HepG2 (cell line): ENCODE data around the gene HIVEP2. TPM values are rescaled to one million over a fixed set of nuclear protein-coding genes. Genes with fewer than 3 reads are reported as not detected.

Experiments used
- CBFB ChIP-seq: sonication (generic); formaldehyde crosslinking; IDR thresholded peaks from 2 replicates; pipeline ENCODE4 v1.4.0; 2020; ENCODE audit warnings: missing genetic modification reagents
- FOXK2 ChIP-seq: fragments of 450-650 bp; IDR thresholded peaks from 2 replicates; pipeline ENCODE4 v1.6.1; 2016
- MAFG ChIP-seq: sonication (generic); formaldehyde crosslinking; IDR thresholded peaks from 2 replicates; pipeline ENCODE4 v1.5.1; 2020; ENCODE audit warnings: mild to moderate bottlenecking, missing genetic modification reagents
- MAX ChIP-seq: IDR thresholded peaks from 2 replicates; pipeline ENCODE4 v1.6.1; 2012; ENCODE audit warnings: inconsistent platforms
- MXD4 ChIP-seq: IDR thresholded peaks from 2 replicates; pipeline ENCODE4 v1.6.1; 2016; ENCODE audit warnings: mild to moderate bottlenecking, missing biosample characterization, missing genetic modification reagents
- NCOR1 ChIP-seq: fragments of 200-600 bp; sonication (generic); IDR thresholded peaks from 2 replicates; pipeline ENCODE4 v1.7.0; 2017; ENCODE audit warnings: antibody characterized with exemption, low read length, borderline replicate concordance
- PATZ1 ChIP-seq: sonication (generic); formaldehyde crosslinking; IDR thresholded peaks from 2 replicates; pipeline ENCODE4 v1.4.0; 2020; ENCODE audit warnings: missing genetic modification reagents
- PAWR ChIP-seq: sonication (generic); formaldehyde crosslinking; IDR thresholded peaks from 2 replicates; pipeline ENCODE4 v1.4.0; 2020; ENCODE audit warnings: missing genetic modification reagents, mild to moderate bottlenecking, borderline replicate concordance
- POLR2A ChIP-seq, 2 experiments: IDR thresholded peaks; 2 replicates each; pipeline ENCODE4 v1.6.1; 2011; ENCODE audit warnings: low read depth in 2 of 2, low read length in 2 of 2, mild to moderate bottlenecking in 1 of 2, moderate library complexity in 1 of 2; ENCODE audit not compliant: insufficient read depth in 1 of 2
- SAFB2 ChIP-seq: sonication (generic); formaldehyde crosslinking; IDR thresholded peaks from 2 replicates; pipeline ENCODE4 v1.5.1; 2020; ENCODE audit warnings: missing genetic modification reagents, low read depth, mild to moderate bottlenecking, borderline replicate concordance
- SMARCE1 ChIP-seq: fragments of 450-650 bp; IDR thresholded peaks from 2 replicates; pipeline ENCODE4 v1.6.1; 2017; ENCODE audit warnings: borderline replicate concordance
- SP140L ChIP-seq: sonication (generic); formaldehyde crosslinking; IDR thresholded peaks from 2 replicates; pipeline ENCODE4 v1.4.0; 2020; ENCODE audit warnings: missing genetic modification reagents, borderline replicate concordance
- SRSF9 ChIP-seq: fragments of 200-400 bp; formaldehyde crosslinking; IDR thresholded peaks from 2 replicates; pipeline ENCODE4 v1.6.1; 2018; ENCODE audit warnings: borderline replicate concordance, mild to moderate bottlenecking, low read depth, low read length; ENCODE audit not compliant: insufficient read depth, poor library complexity, severe bottlenecking
- SRY ChIP-seq: sonication (generic); formaldehyde crosslinking; IDR thresholded peaks from 2 replicates; pipeline ENCODE4 v1.8.0; 2022; ENCODE audit warnings: mild to moderate bottlenecking, missing genetic modification reagents
- STAT5B ChIP-seq: sonication (generic); formaldehyde crosslinking; IDR thresholded peaks from 2 replicates; pipeline ENCODE4 v1.4.0; 2020; ENCODE audit warnings: missing genetic modification reagents
- TFDP1 ChIP-seq: IDR thresholded peaks from 2 replicates; pipeline ENCODE4 v1.6.1; 2016; ENCODE audit warnings: missing compliant biosample characterization, missing genetic modification reagents, borderline replicate concordance
- USF2 ChIP-seq, 2 experiments: sonication (generic) in 1 of 2; formaldehyde crosslinking in 1 of 2; IDR thresholded peaks; 2 replicates each; pipeline versions ENCODE4 v1.5.1 to v1.6.1; 2011 to 2020; ENCODE audit warnings: borderline replicate concordance in 1 of 2, low read depth in 1 of 2, low read length in 1 of 2, mild to moderate bottlenecking in 1 of 2, missing genetic modification reagents in 1 of 2, moderate library complexity in 1 of 2
- YEATS4 ChIP-seq: sonication (generic); formaldehyde crosslinking; IDR thresholded peaks from 2 replicates; pipeline ENCODE4 v1.4.0; 2020; ENCODE audit warnings: missing genetic modification reagents, borderline replicate concordance
- ZMYM2 ChIP-seq: sonication (generic); formaldehyde crosslinking; IDR thresholded peaks from 2 replicates; pipeline ENCODE4 v1.8.0; 2022; ENCODE audit warnings: mild to moderate bottlenecking, missing genetic modification reagents
- ZNF326 ChIP-seq: sonication (generic); formaldehyde crosslinking; IDR thresholded peaks from 2 replicates; pipeline ENCODE4 v1.4.0; 2020; ENCODE audit warnings: missing genetic modification reagents, borderline replicate concordance
- ZNF644 ChIP-seq: IDR thresholded peaks from 2 replicates; pipeline ENCODE4 v1.6.1; 2016; ENCODE audit warnings: low read depth
- ZNF800 ChIP-seq: sonication (generic); formaldehyde crosslinking; IDR thresholded peaks from 2 replicates; pipeline ENCODE4 v1.4.0; 2020; ENCODE audit warnings: missing genetic modification reagents
- polyA plus RNA-seq, 8 experiments: library from polyadenylated mRNA; depleted of rRNA in 3 of 8; stranded (reverse) in 7 of 8; unstranded in 1 of 8; fragments of >200 nt; fragmentation: Illumina TruSeq in 4 of 8; extraction: Trizol in 4 of 8; gene quantifications; 2 replicates each; pipeline versions ENCODE4 v1.2.1 to v1.2.3, GENCODE V29; 2011 to 2016; ENCODE audit warnings: low read depth in 4 of 8, missing spikeins in 1 of 8, mixed read lengths in 1 of 8; ENCODE audit not compliant: insufficient read depth in 1 of 8
- total RNA-seq, 5 experiments: library from RNA; depleted of rRNA; stranded (reverse); fragments of >200 nt; fragmentation: Illumina TruSeq; extraction: Trizol; gene quantifications; 2 replicates each; pipeline ENCODE4 v1.2.3, GENCODE V29; 2016; ENCODE audit warnings: low read depth in 1 of 5

Gene HIVEP2
- total and polyA plus RNA-seq, 2 of the 13 experiments (the other 11 are each of a cell fraction or from before 2014, with no cell fraction given): 3.4 to 12.9 TPM

- TF ChIP-seq USF2 (IDR thresholded peaks at IDR 0.05; ENCODE audit: low read depth, low read length): no peak
- TF ChIP-seq USF2 (CRISPR knock-in tag; IDR thresholded peaks at IDR 0.05; ENCODE audit: borderline replicate concordance): no peak
- no peak for TF ChIP-seq SMARCE1
- TF ChIP-seq MXD4 (CRISPR knock-in tag): peak; percentile 59; the same call in 1 of the 2 replicates
- no peak for TF ChIP-seq MAFG
- no peak for TF ChIP-seq SRSF9
- no peak for TF ChIP-seq PAWR (CRISPR knock-in tag)
- TF ChIP-seq ZMYM2: no peak; the same call in 1 of the 2 replicates
- TF ChIP-seq SRY: 0 out of 2 replicates have a peak, but pooled peaks have one; percentile 46
- no peak for TF ChIP-seq ZNF326 (CRISPR knock-in tag)
- TF ChIP-seq YEATS4: peak; percentile 82
- no peak for TF ChIP-seq STAT5B (CRISPR knock-in tag)
- TF ChIP-seq FOXK2: peak; percentile 87
- TF ChIP-seq POLR2A (IDR thresholded peaks at IDR 0.05; ENCODE audit: insufficient read depth in 1 of 2, low read depth in 2 of 2, low read length in 2 of 2): peak; percentile 65 to 95
- TF ChIP-seq ZNF644 (CRISPR knock-in tag): peak; percentile 95
- peak; percentile 68; the same call in 1 of the 2 replicates for TF ChIP-seq TFDP1
- peak; percentile 87 for TF ChIP-seq CBFB (CRISPR knock-in tag)
- peak; percentile 83 for TF ChIP-seq PATZ1 (CRISPR knock-in tag)
- peak; percentile 79; the same call in 1 of the 2 replicates for TF ChIP-seq ZNF800
- no peak; the same call in 1 of the 2 replicates for TF ChIP-seq SAFB2 (CRISPR knock-in tag)
- TF ChIP-seq SP140L (CRISPR knock-in tag): peak; percentile 89; the same call in 1 of the 2 replicates
- TF ChIP-seq NCOR1: peak; percentile 95
- peak; percentile 85 for TF ChIP-seq MAX
Measured at GRCh38 chr6:142845624-142846458, 99.1 kb downstream of the HIVEP2 start (continued).
